Right atrium auricular region (tissue), 2 donors: ENCODE measurements around the gene SELENOI. TPM values are rescaled to one million over a fixed set of nuclear protein-coding genes. Genes with fewer than 3 reads are reported as not detected.
"Not testable (repeated sequence)": the region's sequence is repeated elsewhere in the genome, so short reads cannot be mapped to it uniquely, and the experiment has no call there.

ENCODE experiments used
- DNase-seq: peaks from one replicate; pipeline ENCODE4 v3.0.0-alpha.2; 2019; ENCODE audit warnings: low spot score
- H3K27ac ChIP-seq, 2 donors: fragments of 200-600 bp; sonication (generic); 1 replicate in 1 of 2; 2 replicates in 1 of 2; pipeline ENCODE4 v1.5.1; 2016 to 2019
- H3K27me3 ChIP-seq, 2 donors: fragments of 200-600 bp; sonication (generic); one replicate each; pipeline versions ENCODE4 v1.5.1 to v1.6.0; 2017 to 2019
- H3K36me3 ChIP-seq: fragments of 200-600 bp; sonication (generic); one replicate; pipeline ENCODE4 v1.5.1; 2016
- H3K4me1 ChIP-seq, 2 donors: fragments of 200-600 bp; sonication (generic); one replicate each; pipeline versions ENCODE4 v1.5.1 to v1.6.0; 2017 to 2019
- H3K4me3 ChIP-seq, 2 donors: fragments of 200-600 bp; sonication (generic); 1 replicate in 1 of 2; 2 replicates in 1 of 2; pipeline ENCODE4 v1.5.1; 2017 to 2019; ENCODE audit warnings: mild to moderate bottlenecking in 1 of 2, moderate library complexity in 1 of 2
- H3K9me3 ChIP-seq, 2 donors: fragments of 200-600 bp; sonication (generic); one replicate each; pipeline ENCODE4 v1.5.1; 2019
- CTCF ChIP-seq, 2 donors: fragments of 200-600 bp; sonication (generic); IDR thresholded peaks; one replicate each; pipeline ENCODE4 v1.5.1; 2019; ENCODE audit warnings: antibody characterized with exemption in 2 of 2
- total RNA-seq, 2 donors: library from RNA; depleted of rRNA; stranded (reverse); fragments of >200 nt; gene quantifications; one replicate each; pipeline ENCODE4 v1.1.0, GENCODE V29; 2016

Gene SELENOI
- total RNA-seq, 2 donors from 2014 or later, result 7.6 to 11.6 TPM

GRCh38 chr2:26356771-26357170 lies 10.8 kb downstream of the SELENOI start:
- H3K9me3 ChIP-seq, result no peaks in the 10 kb centered on the region
- H3K27ac ChIP-seq, result no peak overlapping the region
- H3K27me3 ChIP-seq, result no peaks in the 10 kb centered on the region
- DNase-seq, result no peak
- H3K4me1 ChIP-seq, result no peaks in the 10 kb centered on the region
- TF ChIP-seq CTCF (IDR thresholded peaks at IDR 0.05), result no peak
- no peaks in the 10 kb centered on the region for H3K36me3 ChIP-seq
- H3K4me3 ChIP-seq, result no peak overlapping the region

GRCh38 chr2:26359886-26360473 lies 14.0 kb downstream of the SELENOI start:
- no peak for DNase-seq
- Histone ChIP-seq H3K36me3 (no peaks in the 10 kb centered on the region), H3K9me3 (no peaks in the 10 kb centered on the region), H3K4me3 (no peak overlapping the region), H3K27me3 (no peaks in the 10 kb centered on the region), H3K27ac (no peak overlapping the region), H3K4me1 (no peaks in the 10 kb centered on the region)
- no peak for TF ChIP-seq CTCF (IDR thresholded peaks at IDR 0.05)

GRCh38 chr2:26363323-26363722 lies 17.4 kb downstream of the SELENOI start:
- peaks cover 20% of the 10 kb centered on the region for H3K36me3 ChIP-seq
- H3K4me3 ChIP-seq, result no peak overlapping the region
- no peak for DNase-seq
- H3K27me3 ChIP-seq, result no peaks in the 10 kb centered on the region
- TF ChIP-seq CTCF (IDR thresholded peaks at IDR 0.05), result no peak
- H3K4me1 ChIP-seq, result no peaks in the 10 kb centered on the region
- H3K9me3 ChIP-seq, result no peaks in the 10 kb centered on the region
- no peak overlapping the region for H3K27ac ChIP-seq

GRCh38 chr2:26363958-26364357 lies 18.0 kb downstream of the SELENOI start:
- peaks cover 0 to 2% of the 10 kb centered on the region in 2 donors for H3K4me1 ChIP-seq
- no peak overlapping the region for H3K4me3 ChIP-seq
- peaks cover 20% of the 10 kb centered on the region for H3K36me3 ChIP-seq
- DNase-seq, result no peak
- no peaks in the 10 kb centered on the region for H3K27me3 ChIP-seq
- H3K9me3 ChIP-seq, result no peaks in the 10 kb centered on the region
- H3K27ac ChIP-seq, result no peak overlapping the region
- no peak for TF ChIP-seq CTCF (IDR thresholded peaks at IDR 0.05)

- H3K27ac ChIP-seq, result no peak overlapping the region
- no peak overlapping the region for H3K4me3 ChIP-seq
- H3K27me3 ChIP-seq, result no peaks in the 10 kb centered on the region
- no peaks in the 10 kb centered on the region for H3K9me3 ChIP-seq
- H3K4me1 ChIP-seq, result peaks cover 0 to 9% of the 10 kb centered on the region in 2 donors
- no peak for TF ChIP-seq CTCF (IDR thresholded peaks at IDR 0.05)
- peaks cover 27% of the 10 kb centered on the region for H3K36me3 ChIP-seq
- no peak for DNase-seq
These were observed 18.7 kb downstream of the SELENOI start for GRCh38 chr2:26364669-26365068.

- H3K4me1 ChIP-seq, result peaks cover 0 to 9% of the 10 kb centered on the region in 2 donors
- peaks cover 27% of the 10 kb centered on the region for H3K36me3 ChIP-seq
- no peak overlapping the region for H3K4me3 ChIP-seq
- H3K27ac ChIP-seq, result no peak overlapping the region
- no peaks in the 10 kb centered on the region for H3K27me3 ChIP-seq
- DNase-seq, result no peak
- TF ChIP-seq CTCF (IDR thresholded peaks at IDR 0.05), result no peak
- H3K9me3 ChIP-seq, result no peaks in the 10 kb centered on the region
These were observed 21.0 kb downstream of the SELENOI start for GRCh38 chr2:26366957-26367356.

GRCh38 chr2:26369664-26370063 lies 23.7 kb downstream of the SELENOI start:
- H3K4me1 ChIP-seq, DNase-seq, H3K4me3 ChIP-seq: not testable (repeated sequence)

GRCh38 chr2:26370909-26371308 lies 25.0 kb downstream of the SELENOI start:
- H3K27me3 ChIP-seq, DNase-seq, H3K9me3 ChIP-seq, H3K4me1 ChIP-seq, H3K27ac ChIP-seq, H3K4me3 ChIP-seq: not testable (repeated sequence)
- H3K36me3 ChIP-seq, result peaks cover 38% of the 10 kb centered on the region

More at GRCh38 chr2:26369664-26370063, 23.7 kb downstream of the SELENOI start:
- H3K27ac ChIP-seq, H3K9me3 ChIP-seq, H3K27me3 ChIP-seq: not testable (repeated sequence)
- peaks cover 35% of the 10 kb centered on the region for H3K36me3 ChIP-seq
